DLD1 (cell line): ENCODE measurements around the gene TRIM63.

Experiments used
- in situ Hi-C: cut with HindIII; loops from 2 replicates; pipeline ENCODE4 v1.10.0; 2017; ENCODE audit warnings: low sequenced_read_pairs

TRIM63 gene

DNA sequence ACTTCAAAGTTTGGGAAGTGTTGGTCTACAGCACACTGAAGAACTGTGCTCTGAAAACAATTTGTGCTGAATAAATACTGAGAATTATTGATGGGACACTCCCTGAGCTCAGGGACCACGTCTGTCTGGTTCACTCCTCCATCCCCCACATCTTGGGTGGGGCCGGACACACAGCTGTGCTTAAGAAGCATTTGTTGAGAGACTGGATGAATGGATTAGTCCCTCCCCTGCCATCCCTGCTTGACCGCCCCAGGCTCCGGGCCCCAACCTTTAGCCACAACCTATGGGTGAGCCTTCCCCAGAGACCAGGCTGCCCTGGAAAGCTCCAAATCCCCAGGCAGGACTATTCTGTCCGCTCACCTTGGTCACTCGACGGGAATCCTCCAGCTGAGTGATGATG lies 7.5 kb downstream of the TRIM63 start:
- in situ Hi-C loops = loop anchor here (5.0 kb wide), 1 partner anchor 42 kb away; no protein-coding TSS in a partner anchor

DNA sequence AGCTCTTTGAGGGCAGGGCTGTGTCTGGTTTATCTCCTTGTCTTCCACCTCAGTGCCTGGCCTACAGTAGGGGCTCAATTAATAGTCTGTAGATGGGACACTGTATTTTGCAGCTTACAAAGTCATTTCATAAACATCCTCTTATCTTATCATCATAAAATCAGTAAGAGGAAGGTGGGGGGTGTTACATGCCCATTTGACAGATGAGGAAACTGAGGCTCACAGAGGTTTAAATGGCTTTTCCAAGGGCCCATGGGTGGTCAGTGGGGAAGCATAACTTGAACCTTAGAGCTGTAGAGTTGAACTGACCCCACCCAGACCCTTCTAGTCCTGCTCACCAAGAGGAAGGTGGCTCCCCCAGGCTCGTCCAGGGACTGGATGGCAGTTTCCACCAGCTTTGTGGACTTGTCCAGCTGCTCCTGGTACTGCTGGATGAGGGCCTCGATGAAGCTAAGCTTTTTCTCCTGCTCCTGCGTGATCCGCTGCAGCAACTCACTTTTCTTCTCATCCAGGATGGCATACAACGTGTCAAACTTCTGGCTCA lies 9.3 kb downstream of the TRIM63 start:
- in situ Hi-C loops = loop anchor here (5.0 kb wide), 1 partner anchor 44 kb away; no protein-coding TSS in a partner anchor

DNA sequence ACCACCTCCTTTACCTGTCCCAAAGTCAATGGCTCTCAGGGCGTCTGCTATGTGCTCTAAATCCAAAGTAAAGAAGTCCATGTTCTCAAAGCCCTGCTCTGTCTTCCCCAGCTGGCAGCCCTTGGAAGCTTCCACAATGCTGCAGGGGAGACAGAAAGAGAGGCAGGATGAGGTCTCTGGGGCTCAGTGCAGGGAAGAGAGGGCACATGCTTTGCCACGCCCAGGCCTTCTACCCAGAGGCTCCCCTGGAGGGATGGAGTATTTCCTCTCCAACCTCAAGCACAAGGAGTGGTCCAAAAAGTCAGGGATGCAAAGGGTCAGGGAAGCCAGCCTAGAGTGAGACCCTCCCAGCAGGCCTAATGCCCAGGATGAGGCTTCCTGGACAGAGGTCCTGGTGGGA lies 10.2 kb downstream of the TRIM63 start:
- in situ Hi-C loops = loop anchor here (5.0 kb wide), 1 partner anchor 45 kb away; no protein-coding TSS in a partner anchor

DNA sequence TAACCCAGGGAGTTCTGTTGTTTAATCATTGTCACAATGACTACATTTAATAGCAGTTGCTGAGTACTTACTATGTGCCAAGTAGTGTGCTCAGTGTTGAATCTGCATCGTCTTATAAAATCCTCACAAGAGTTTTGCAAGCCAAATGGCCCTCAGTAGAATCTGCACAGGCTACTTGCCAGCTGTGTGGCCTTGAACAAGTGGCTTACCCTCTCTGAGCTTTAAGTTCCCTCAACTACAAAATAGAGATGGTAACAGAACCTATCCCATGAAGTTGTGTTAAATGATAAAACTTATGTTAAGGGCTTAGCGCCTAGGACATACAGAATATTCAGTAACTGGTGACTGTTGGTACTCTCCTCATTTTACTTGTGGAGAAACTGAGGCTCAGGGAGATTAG lies 12.4 kb downstream of the TRIM63 start:
- in situ Hi-C loops = loop anchor here (5.0 kb wide), 1 partner anchor 47 kb away; no protein-coding TSS in a partner anchor

DNA sequence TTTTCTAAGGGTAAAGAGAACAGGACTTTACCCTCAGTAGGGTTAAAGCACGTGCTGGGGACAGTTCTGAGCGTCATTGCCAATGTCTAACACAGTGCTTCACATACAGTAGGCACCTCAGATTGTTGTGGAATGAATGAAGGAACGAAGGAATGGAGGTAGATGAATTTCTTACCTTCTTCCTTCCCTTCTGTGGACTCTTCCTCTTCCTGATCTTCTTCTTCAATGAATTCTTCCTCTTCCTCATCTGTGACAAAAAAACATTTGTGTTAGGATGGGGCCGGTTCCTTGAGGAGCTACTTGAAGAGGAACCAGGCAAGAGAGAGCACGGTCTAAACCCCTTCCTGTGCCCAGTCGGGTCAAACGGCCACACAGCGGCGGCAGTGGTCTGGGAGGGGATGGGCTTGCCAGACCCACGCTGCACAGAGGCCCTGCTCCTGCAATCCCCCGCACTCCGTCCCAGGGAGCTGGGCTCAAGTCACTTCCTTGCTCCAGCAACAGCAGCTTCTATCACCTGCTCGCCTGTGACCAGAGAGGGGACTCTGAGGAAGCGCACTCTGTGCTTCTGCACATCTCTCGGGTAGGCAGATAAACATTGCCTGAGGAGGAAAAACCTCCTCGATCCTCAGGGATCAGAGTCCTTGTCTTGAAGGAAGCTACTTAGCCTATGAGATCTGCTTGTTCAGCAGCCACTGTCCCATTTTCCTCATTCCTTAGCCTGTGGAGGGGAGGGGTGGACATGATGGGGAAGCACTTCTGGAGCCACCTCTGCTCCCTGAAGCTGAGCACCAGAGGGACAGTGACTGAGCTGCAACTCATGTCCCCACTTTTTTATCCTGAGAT lies 13.5 kb downstream of the TRIM63 start:
- in situ Hi-C loops = no loop called here

DNA sequence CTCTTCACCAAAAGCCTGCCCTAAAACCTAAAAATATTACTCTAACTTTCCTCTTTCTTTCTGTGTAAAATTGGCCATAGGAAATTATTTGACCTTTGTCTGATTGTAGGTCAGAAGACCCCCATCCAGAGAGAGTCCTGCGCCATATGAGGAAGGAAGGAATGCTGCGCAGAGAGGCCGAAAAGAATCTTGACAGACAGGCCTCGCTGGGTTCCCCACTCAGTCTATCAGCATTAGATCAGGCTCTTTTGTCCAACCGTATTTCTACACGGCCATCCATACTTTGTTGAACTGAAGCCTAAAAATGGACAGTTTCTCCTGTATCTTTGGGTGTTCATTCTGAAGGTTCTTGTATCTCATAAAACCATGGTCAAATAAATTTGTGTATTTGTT lies 17.2 kb downstream of the TRIM63 start:
- in situ Hi-C loops = no loop called here

DNA sequence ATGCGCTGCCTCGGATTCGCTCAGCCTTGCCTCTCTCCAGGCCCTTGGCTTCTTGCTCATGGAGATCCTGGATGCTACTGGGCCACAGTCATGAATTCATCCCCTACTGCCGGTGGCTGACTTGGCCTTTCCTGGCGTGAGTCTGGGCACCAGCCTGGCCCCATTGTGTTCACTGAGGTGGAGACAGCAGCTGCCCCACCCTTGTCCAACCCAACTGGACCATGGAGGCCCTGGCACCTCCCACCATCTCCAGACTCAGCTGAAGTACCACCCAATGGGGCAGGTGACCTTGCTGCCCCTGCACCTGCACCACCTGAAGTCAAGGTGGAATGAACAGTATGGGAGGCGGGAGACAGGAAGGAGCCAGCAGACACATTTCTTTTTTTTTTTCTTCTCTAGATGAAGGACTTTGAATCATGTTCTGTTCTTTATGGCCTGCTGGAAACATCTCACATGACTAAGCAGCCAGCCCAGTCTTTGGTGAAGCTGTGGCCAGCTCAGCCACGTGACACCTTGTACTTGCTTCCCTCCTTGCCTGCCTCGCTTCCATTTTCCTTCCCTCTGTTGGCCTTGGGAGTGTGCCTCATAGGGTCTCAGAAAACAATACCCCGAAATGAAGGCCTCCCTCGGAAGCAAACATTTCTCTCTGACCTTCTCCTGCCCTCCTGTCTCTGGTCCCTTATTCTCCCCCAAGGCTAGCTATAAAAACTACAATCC lies 17.7 kb downstream of the TRIM63 start:
- in situ Hi-C loops = no loop called here

DNA sequence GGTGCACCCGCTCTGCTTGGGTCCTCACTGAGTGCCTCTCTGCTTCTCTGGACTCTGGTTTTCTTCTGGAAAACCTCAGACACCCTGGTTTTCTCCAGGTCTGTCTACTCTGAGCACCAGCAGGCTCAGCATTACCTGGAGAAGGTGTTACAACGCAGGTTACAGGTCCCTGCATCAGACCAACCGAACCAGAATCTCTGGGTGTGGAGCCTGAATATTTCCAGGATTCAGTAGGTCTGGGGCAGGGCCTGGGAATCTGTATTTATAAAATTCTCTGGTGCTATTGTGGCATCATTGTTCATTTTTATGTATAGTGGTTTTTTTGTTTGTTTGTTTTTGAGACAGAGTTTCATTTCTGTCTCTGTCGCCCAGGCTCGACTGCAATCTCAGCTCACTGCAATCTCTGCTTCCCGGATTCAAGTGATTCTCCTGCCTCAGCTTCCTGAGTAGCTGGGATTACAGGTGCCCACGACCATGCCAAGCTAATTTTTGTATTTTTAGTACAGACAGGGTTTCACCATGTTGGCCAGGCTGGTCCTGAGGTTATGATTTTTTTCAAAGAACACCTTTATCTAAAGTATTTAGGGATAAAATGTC lies 20.1 kb downstream of the TRIM63 start:
- in situ Hi-C loops = no loop called here

DNA sequence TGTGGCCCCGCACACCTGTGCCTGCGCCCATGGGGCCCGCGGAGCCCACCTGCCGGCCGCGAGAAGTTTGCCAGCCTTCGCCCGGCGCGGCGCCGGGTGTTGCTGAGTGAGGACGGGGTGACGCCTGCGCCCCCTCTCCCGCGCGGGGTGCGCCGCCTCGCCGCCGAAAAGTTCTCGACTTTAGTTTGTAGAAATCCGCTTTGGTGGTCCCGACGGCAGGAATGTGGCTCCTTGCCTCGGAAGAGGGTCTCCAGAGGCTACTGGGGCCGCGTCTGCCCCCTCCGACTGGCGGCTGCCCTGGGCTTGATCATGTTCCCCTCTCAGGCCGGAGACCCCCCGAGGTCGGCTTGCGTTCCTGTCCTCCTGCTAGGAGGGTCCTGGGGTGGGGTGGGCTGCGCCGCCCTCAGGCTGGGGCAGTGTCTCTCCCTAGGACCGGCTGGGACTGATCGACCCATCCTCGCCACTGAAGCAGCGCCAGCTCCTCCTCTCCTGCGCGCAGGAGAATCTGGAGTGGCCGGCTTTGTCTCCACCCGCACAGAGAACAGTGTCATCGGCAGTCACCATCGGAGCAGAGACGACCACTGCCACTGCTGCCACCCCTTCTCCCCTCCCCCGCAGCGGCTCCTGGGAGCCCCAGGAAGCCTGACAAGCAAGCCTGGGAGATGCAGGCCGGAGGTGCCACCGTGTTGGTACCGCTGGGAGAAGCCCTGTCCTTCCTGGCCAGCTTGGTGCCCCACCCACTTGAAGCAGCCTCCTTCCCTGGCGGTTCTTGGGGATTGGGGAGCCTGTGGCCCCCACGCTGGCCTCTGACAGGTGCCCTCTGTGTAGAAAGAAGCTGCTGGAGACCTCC lies 21.0 kb downstream of the TRIM63 start:
- in situ Hi-C loops = no loop called here

DNA sequence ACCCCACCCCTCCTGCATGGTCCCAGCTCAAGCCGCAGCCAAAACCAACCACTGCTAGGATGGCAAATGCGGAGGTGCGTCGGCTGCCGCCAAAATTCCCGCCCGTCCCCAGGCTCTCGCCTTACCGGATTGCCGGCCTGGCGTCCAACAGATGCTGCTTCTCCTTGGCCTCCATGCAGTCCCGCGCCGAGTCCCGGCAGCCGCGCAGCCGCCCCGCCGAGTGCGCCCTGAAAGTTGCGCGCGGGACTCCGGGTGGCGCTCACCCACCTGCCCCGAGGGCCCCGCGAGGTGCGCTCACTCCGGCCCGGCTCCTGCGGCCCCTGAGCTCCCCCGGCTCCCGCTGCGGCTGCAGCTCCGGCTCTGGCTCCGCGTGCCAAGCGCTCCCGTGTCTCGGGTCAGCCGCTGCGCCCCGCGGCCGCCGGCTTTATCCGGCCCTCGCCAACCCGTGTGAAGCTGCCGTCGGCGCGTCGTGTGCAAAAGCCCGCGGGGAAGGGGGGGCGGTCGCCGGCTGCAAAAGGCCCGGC lies 21.6 kb downstream of the TRIM63 start, which contains the start of gene SLC30A2:
SLC30A2 (minus strand) TSS at position 397 of the 524 bp plus-strand sequence; CDS start at position 175, 222 bp downstream.
- in situ Hi-C loops = no loop called here

DNA sequence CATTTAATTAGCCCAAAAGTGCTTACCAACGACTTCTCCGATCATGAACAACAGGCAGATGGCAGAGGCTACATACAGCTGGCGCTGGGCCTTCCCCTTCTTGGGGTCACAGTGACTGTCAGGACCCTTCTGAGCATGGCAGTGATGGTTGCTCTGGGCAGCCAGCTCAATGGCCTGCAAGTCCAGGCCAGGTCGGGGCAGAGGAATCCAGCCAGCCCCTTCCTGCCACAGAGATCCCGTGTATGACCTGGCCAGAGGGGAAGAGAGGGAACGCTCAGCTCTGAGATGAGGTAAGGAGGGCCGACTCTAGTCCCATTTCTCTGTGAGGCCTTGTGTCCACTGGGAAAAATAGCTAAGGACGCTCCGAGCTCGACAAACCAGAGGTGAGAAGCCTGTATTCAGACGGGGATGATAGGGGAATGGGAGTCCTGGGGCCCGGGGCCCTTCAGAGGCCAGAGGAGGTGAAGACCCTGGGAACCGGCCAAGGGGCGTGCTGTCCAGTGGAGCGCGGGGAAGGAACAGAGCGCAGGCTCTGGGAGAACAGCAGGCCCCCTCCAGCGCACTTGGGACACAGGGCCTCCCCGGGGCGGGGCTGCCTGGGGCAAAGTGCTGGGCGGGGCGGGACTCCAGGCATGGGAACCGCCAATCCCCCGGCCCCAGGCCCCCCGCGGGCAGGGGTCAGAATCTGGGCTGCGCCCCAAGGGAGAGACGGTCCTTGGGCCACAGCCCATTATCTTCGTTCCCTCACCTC lies 22.3 kb downstream of the TRIM63 start:
- in situ Hi-C loops = no loop called here

DNA sequence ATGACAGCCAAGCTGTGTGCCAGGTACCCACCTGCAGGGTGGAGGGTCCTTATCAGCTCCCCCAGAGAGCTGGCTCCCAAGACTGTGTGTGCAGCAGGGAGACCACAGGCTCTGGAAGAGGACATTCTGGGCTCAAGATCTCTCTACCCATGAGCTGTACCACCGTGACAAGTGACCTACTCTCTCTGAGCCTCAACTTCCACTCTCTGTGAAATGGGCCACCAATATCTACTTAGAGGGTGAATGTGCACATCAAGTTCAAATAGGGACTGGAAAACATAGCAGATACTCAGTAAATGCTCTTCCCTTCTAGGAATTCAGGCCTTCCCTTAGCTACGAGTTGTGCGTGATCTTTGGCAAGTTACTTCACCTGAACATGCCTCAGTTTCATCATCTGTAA lies 23.0 kb downstream of the TRIM63 start:
- in situ Hi-C loops = no loop called here

DNA sequence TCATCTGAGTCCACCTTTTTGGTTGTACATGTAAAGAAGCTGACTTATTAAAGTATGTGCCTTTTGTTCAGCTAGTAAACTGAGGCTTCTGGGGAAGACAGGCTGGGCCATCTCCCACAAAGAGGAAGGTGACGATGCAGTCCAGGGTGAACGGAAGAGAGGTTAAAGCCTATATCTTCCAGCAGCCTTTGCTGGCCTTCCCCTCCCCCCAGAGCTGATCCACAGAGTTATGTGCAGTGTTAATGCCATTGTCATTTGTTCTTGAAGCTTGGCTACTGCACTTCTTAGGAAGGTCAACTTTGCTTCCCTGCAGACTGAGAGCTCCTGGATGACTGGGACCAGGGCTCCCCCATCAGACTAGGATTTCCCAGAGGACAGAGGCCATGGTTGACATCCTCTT lies 23.7 kb downstream of the TRIM63 start:
- in situ Hi-C loops = no loop called here

DNA sequence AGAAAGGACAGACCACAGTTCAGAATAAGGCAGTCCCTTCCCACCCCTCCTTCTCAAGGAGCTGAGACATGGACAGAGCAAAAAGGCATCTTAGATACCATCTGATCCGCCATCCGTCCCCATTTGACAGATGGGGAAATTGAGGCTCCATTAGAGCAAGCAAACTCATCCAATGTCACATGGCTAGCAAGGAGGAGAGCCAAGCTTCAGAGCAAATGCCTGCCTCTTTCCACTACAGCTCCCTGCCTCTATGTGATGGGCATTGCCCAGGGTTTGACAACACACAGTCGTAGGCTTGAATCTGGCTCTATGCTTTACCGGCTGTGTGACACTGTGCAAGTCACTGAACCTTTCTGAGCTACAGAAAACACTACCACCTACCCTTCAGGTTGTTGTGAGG lies 25.5 kb downstream of the TRIM63 start:
- in situ Hi-C loops = no loop called here

DNA sequence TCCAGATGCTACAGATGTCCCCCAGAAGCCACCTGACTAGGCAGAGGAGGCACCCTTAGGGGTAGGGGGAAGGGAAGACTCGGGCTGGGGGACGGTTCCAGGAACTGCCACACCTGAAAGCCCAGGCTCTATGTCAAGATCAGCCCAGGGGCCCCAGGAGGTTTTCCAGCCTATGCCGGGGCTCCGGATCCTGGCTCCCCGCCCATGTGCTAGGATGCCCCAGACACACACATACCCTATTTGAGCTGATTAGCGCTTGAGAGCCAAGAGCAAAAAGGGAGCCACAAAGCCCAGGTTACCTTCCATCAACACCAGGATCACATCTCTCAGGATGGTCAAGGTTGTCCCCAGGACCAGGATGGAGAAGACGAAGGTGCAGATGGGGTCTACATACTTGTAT lies 26.0 kb downstream of the TRIM63 start:
- in situ Hi-C loops = no loop called here

DNA sequence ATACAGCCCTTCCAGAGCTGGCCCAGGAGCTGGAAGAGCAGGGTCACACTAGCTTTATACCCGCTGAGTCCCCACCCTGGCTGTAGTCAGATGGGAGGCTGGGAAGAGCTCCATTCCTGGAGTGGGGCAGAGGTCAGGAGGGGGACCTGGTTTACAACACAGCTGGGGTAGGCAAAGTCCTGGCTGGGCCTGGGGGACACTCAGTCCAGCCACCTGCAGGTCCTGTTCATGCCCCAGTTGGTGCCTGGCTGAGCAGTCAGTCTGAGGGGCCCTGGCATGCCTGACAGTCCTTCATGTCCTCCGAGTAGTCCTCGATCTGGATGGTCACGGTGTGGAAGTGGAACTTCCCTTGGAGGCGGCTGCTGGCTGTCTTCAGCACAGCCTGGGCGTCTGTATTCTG lies 28.5 kb downstream of the TRIM63 start:
- in situ Hi-C loops = no loop called here

DNA sequence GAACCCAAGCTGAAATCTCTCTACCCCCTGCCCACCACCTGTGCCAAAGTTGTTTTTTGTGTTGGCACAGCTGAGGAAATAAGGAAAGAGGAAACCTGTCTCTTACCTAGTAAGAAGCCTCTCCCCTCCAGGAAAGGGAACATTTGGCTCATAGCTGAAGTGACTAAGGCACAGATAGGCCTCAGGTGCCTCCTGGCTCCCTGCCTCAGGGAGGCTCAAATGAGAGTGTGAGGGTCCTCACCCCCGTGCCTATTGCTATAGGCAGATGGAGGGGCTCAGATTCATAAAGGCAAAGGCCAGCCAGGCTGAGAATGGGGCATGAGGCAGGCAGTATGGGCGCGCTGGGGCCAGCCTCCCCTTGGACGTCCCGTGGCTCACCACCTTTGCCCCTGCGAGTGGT lies 29.0 kb downstream of the TRIM63 start:
- in situ Hi-C loops = no loop called here

DNA sequence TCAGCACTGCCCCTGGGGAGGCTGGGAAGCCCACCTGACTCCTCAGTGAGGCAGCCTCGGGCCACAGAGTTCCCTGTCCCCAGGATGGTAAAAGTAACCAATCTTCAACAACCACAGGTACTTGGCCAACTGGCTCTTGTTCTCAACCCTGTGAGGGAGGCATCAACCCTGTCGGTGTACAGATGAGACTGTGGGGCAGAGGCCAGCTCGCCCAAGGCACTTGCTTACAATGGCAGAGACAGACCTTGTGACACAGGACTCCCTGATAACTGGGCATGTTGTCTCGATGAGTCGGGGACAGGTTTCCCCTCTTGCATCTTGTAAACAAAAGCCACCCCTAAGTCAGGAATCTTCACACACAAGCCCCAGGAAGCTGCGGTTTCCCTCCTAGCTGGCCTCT lies 29.5 kb downstream of the TRIM63 start:
- in situ Hi-C loops = no loop called here

DNA sequence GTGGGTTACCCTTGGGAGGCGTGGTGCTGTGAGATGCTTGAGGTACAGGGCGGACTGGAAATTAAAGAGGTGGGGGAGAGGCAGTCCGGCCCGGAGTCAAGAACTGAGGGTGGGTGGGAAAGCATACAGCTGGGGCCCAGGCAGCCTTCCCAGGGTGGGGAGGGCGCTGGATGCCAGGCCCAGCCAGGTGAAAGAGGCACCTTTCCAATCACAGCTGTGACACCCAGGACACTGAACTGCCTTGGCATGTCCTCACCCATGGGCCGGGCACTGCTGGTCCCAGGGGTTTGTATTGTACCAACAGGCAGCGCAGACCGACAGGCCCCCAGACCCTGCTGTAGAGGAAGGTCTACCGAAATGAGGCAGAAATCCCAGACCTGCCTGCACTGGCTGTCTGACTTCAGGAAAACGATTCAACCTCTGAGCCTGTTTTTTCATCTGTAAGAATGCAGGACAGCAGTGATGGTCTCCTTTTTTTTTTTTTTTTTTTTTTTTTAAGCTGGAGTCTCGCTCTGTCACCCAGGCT lies 30.6 kb downstream of the TRIM63 start:
- in situ Hi-C loops = no loop called here
